ENCODE measurements around the gene PRSS53. TPM values are rescaled to one million over a fixed set of nuclear protein-coding genes. Genes with fewer than 3 reads are reported as not detected.

The PRSS53 gene
- total RNA-seq, 4 donors from 2014 or later: 0.25 to 4.4 (median 2.6) TPM

DNA sequence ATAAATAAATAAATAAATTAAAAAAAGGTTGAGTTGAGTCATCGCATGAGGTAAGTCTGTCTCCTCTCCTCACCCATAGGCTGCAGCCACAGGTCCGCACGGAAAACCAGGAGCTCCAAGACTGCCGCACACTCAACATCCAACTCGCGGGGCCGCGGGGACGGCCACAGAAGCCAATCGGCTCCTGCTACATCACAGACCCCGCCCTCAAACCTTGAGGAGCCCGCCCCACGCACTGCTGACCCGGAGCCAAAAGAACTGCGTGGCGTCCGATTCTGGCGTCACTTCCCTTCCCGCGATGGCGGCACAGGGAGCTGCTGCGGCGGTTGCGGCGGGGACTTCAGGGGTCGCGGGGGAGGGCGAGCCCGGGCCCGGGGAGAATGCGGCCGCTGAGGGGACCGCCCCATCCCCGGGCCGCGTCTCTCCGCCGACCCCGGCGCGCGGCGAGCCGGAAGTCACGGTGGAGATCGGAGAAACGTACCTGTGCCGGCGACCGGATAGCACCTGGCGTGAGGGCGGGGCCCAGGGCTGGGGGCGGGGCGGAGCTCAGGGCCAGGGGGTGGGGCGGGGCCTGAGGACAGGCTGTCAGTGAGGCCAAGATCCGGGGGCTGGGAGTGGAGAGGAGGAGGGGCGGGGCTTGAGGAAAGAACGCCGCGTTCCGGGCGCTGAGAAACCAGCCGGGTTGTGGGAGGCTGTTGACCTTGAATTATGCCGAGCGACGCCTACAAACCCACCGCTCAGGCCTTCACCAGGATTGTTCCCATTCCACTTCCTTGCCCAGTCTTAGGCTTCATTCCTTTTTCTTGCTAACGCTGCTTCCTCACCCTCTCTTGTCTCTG lies 28.9 kb upstream of the PRSS53 start, which contains the start of gene KAT8:
Gene KAT8 (plus strand): TSS at position 281 of the 839 bp plus-strand sequence. CDS start 18 bp downstream, at position 299.
- H3K27me3 ChIP-seq: no peaks in the 10 kb centered on the region
- H3K9me3 ChIP-seq: no peaks in the 10 kb centered on the region
- WGBS, 2 donors (ENCODE audit: low coverage in 1 of 2): 0% methylated on average over 6 to 16 of the region's 68 CpGs
- H3K4me1 ChIP-seq: peaks cover 0 to 47% (median 11%) of the 10 kb centered on the region in 3 donors
- peak within 1 kb of the TSS; percentile 62 to 88 for H3K4me3 ChIP-seq
- H3K36me3 ChIP-seq: peaks cover 0 to 40% of the 10 kb centered on the region in 2 donors
- peak; percentile 95 for ATAC-seq
- H3K27ac ChIP-seq: peak within 1 kb of the TSS; percentile 87 to 99 (median 96)
- TF ChIP-seq, protein P1, sequence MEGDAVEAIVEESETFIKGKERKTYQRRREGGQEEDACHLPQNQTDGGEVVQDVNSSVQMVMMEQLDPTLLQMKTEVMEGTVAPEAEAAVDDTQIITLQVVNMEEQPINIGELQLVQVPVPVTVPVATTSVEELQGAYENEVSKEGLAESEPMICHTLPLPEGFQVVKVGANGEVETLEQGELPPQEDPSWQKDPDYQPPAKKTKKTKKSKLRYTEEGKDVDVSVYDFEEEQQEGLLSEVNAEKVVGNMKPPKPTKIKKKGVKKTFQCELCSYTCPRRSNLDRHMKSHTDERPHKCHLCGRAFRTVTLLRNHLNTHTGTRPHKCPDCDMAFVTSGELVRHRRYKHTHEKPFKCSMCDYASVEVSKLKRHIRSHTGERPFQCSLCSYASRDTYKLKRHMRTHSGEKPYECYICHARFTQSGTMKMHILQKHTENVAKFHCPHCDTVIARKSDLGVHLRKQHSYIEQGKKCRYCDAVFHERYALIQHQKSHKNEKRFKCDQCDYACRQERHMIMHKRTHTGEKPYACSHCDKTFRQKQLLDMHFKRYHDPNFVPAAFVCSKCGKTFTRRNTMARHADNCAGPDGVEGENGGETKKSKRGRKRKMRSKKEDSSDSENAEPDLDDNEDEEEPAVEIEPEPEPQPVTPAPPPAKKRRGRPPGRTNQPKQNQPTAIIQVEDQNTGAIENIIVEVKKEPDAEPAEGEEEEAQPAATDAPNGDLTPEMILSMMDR (IDR thresholded peaks at IDR 0.05): peak in 1 of 4 experiments; percentile 7
- TF ChIP-seq POLR2AphosphoS5 (IDR thresholded peaks at IDR 0.05) (peak; percentile 95), EP300 (IDR thresholded peaks at IDR 0.05) (no peak), POLR2A (IDR thresholded peaks at IDR 0.05) (peak; percentile 92 to 93)

DNA sequence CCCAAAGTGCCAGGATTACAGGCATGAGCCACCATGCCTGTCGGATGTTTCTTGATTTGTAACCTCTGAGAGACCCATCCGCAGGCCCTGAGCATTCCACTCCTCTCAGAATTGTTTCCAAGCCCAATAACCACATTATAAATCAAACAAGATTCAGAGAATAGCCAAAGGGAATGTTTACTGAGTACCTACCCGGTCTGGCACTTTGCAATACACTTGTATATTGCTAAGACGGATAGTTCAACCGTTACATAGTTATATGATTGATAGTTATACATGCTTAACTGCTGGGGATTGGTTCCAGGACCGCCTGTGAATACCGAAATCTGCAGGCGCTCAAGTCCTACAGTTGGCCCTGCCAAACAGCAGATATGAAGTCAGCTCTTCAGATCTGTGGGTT lies 25.7 kb upstream of the PRSS53 start:
- Histone ChIP-seq H3K27me3 (no peaks in the 10 kb centered on the region), H3K36me3 (peaks cover 0 to 40% of the 10 kb centered on the region in 2 donors), H3K4me1 (peaks cover 0 to 57% (median 11%) of the 10 kb centered on the region in 3 donors), H3K9me3 (no peaks in the 10 kb centered on the region), H3K4me3 (no peak overlapping the region), H3K27ac (peak overlapping the region in 3 of 4 donors; percentile 44 to 62 (median 62))
- 48 to 58% methylated on average over 3 to 8 of the region's 8 CpGs for WGBS, 2 donors (ENCODE audit: low coverage in 1 of 2)
- TF ChIP-seq, protein P1 (IDR thresholded peaks at IDR 0.05): no peak
- no peak for TF ChIP-seq POLR2A (IDR thresholded peaks at IDR 0.05)
- no peak for TF ChIP-seq POLR2AphosphoS5 (IDR thresholded peaks at IDR 0.05)
- TF ChIP-seq EP300 (IDR thresholded peaks at IDR 0.05): no peak
- ATAC-seq: no peak

DNA sequence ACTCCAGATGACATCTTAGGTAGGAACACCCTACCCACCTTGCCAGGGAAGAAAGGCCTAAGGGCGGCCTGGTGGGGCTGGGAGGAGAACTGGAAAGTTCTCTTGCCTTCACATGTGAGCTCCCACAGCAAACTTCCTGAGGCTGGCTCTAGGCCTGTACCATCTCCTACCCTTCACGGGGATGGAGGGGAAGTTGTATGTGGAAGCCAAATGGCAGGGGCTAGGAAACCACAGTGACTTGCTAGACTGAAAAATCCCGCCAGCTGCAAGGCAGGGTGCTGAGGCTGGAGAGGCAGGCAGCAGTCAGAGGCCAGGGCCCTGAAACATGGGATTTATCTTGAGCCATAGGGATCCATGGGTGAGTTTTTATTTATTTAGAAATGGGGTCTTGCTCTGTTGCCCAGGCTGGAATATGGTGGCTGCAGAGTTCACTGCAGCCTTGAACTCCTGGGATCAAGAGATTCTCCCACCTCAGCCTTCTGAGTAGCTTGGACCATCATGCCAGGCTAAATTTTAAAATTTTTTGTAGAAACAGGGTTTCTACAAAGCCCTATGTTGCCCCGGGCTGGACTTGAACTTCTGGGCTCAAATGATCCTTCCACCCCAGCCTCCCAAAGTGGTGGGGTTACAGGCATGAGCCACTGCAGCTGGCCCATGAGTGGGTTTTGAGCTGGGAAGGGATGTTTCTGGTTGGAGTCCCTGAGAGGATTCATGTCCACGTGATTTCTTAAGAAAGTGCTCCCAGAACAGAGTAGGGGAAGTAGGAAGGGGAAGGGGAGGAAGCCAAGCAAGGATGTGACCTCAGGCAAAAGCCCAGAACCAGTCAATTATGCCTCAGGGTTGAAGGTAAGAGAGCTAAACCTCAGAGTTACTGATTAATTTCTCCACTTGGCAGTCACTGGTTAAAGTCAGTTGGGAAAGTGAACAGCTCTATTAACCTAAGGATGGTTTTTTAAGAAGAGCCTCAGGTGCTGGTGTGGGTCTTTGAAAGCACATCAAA lies 24.7 kb upstream of the PRSS53 start:
- peak overlapping the region in 3 of 4 donors; percentile 44 to 62 (median 62) for H3K27ac ChIP-seq
- 59 to 70% methylated on average over 2 to 5 of the region's 5 CpGs for WGBS, 2 donors (ENCODE audit: low coverage in 1 of 2)

DNA sequence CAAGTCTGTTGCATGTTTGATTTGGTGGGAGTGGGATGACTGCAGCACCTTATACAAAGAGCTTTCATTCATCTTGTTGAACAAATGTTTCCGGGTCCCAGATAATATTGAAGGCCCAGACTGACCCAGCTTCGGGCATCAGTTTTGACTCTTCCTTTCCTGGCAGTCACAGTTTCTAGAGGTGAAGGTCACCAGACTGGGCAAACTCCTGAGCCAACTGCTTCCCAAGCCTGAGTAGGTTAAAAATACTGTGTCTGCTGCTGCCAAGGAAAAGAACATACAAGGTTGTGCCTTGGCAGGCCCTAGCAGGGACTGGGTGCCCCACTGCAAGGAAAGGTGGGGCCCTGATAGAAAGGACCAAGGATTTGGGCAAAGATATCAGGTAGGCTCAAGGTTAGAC lies 24.0 kb upstream of the PRSS53 start:
- H3K4me3 ChIP-seq: no peak overlapping the region
- peak overlapping the region in 2 of 4 donors; percentile 44 to 62 for H3K27ac ChIP-seq
- no peaks in the 10 kb centered on the region for H3K27me3 ChIP-seq
- WGBS, 2 donors (ENCODE audit: low coverage in 1 of 2): no CpG with 5 or more reads among the region's 2 CpGs
- peaks cover 0 to 43% of the 10 kb centered on the region in 2 donors for H3K36me3 ChIP-seq
- TF ChIP-seq, protein P1 (IDR thresholded peaks at IDR 0.05): no peak
- no peak for TF ChIP-seq EP300 (IDR thresholded peaks at IDR 0.05)
- TF ChIP-seq POLR2A (IDR thresholded peaks at IDR 0.05): no peak
- TF ChIP-seq POLR2AphosphoS5 (IDR thresholded peaks at IDR 0.05): no peak
- H3K4me1 ChIP-seq: peaks cover 0 to 58% (median 10%) of the 10 kb centered on the region in 3 donors
- ATAC-seq: no peak
- no peaks in the 10 kb centered on the region for H3K9me3 ChIP-seq

More for the DNA sequence above, 24.7 kb upstream of the PRSS53 start:
- no peaks in the 10 kb centered on the region for H3K27me3 ChIP-seq
- TF ChIP-seq POLR2A (IDR thresholded peaks at IDR 0.05) (no peak), EP300 (IDR thresholded peaks at IDR 0.05) (no peak), POLR2AphosphoS5 (IDR thresholded peaks at IDR 0.05) (no peak)
- TF ChIP-seq, protein P1 (IDR thresholded peaks at IDR 0.05): no peak
- ATAC-seq: no peak
- peaks cover 0 to 43% of the 10 kb centered on the region in 2 donors for H3K36me3 ChIP-seq
- no peak overlapping the region for H3K4me3 ChIP-seq
- H3K4me1 ChIP-seq: peaks cover 0 to 57% (median 10%) of the 10 kb centered on the region in 3 donors
- H3K9me3 ChIP-seq: no peaks in the 10 kb centered on the region

Measured in gastroesophageal sphincter (tissue), 4 donors.